SK-N-MC (cell line): ENCODE data around the gene BTG1.

Experiments
- DNase-seq: peaks from one replicate; pipeline ENCODE4 v3.0.0-alpha.2; 2011; ENCODE audit warnings: low read depth, low spot score
- H3K27ac ChIP-seq: fragments of 200-600 bp; sonication (generic); 2 replicates; pipeline ENCODE4 v1.5.1; 2016; ENCODE audit warnings: mixed run types
- H3K36me3 ChIP-seq: fragments of 200-600 bp; sonication (generic); 2 replicates; pipeline ENCODE4 v1.6.1; 2017; ENCODE audit warnings: antibody characterized with exemption, low read length, mixed read lengths; ENCODE audit not compliant: insufficient read depth
- H3K4me3 ChIP-seq: fragments of 200-600 bp; sonication (generic); 2 replicates; pipeline ENCODE4 v1.5.1; 2016
- H3K9ac ChIP-seq: fragments of 200-600 bp; sonication (generic); 2 replicates; pipeline ENCODE4 v1.8.0; 2017; ENCODE audit warnings: mixed run types, mixed read lengths; ENCODE audit not compliant: insufficient read length
- H3K9me3 ChIP-seq: fragments of 200-600 bp; sonication (generic); 2 replicates; pipeline ENCODE4 v1.6.1; 2017; ENCODE audit warnings: low read depth, mild to moderate bottlenecking, antibody characterized with exemption, low read length, moderate library complexity, mixed read lengths
- EZH2 ChIP-seq: fragments of 200-600 bp; sonication (generic); IDR thresholded peaks from one replicate; pipeline ENCODE4 v1.6.1; 2017; ENCODE audit warnings: antibody characterized with exemption
- FOXP2 ChIP-seq: optimal IDR thresholded peaks from 2 replicates; pipeline ENCODE3; 2011; ENCODE audit warnings: mild to moderate bottlenecking, moderate library complexity; ENCODE audit not compliant: insufficient read depth; ENCODE audit errors: extremely low read length, control extremely low read depth
- POLR2AphosphoS5 ChIP-seq: IDR thresholded peaks from 2 replicates; pipeline ENCODE4 v1.6.1; 2012; ENCODE audit warnings: mild to moderate bottlenecking, low read depth, low read length, borderline replicate concordance

Gene BTG1

DNA sequence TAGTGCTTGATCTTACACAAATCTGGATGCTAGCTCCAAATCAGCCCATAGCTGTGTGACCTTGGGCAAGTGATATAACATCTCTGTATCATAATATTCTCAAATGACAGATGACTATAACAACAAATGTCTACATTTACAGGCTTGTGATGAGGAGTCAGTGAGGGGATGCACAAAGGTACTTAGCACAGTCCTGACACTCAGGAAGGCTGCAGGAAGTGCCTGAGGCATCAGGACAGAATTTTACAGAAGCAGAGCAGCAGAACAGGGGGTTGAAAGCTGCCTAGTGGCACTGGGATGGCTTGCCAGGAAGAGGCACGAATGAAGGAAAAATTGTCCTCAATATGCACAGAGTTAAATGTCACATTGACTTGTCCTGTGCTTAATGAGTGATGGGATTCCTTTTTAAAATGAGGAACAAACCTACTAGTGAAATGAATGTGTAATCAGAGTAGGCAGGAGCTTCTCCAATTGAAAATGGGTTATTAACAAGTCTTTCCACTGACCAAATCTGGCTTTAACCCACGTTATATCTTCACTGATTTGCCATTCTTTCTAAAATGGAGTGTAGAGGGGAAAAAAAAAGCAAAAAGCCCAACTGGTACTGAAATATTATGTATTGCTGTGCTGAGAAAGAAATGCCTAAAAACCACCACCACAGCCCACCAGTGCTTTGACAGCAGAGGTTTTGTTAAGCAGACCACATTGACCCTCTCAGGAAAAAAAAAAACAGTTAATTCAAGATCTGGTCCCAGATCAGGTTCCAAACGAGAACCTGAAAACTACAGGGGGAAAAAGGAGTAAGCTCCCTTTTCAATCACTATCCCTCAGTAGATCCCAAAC lies 11.6 kb downstream of the BTG1 start:
- H3K9me3 ChIP-seq, result no peaks in the 10 kb centered on the region
- peak overlapping the region; percentile 15 for H3K4me3 ChIP-seq
- DNase-seq, result no peak
- peak overlapping the region; percentile 11 for H3K9ac ChIP-seq
- peak overlapping the region; percentile 66 for H3K27ac ChIP-seq
- TF ChIP-seq FOXP2 (no peak), EZH2 (no peak), POLR2AphosphoS5 (no peak)
- no peaks in the 10 kb centered on the region for H3K36me3 ChIP-seq

DNA sequence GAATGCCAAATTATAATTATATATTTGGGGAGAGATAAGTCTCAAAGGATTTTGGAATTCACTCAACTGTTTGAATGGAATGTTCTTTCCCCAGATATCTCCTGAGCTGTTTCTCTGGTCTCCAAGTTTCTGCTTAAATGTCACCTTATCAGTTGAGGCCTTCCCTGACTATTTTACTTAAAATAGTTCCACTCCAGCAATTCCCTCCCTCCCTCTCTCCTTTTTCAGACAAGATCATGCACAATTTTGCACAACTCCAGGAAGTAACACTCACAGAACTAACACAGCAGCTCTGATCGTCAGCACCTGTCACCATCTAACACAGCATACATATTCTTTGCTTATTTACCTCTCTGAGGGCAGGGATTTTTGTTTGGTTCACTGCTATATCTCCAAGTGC lies 12.5 kb downstream of the BTG1 start:
- Histone ChIP-seq H3K27ac (no peak overlapping the region), H3K4me3 (no peak overlapping the region), H3K9ac (no peak overlapping the region), H3K9me3 (no peaks in the 10 kb centered on the region), H3K36me3 (no peaks in the 10 kb centered on the region)
- no peak for TF ChIP-seq EZH2
- TF ChIP-seq POLR2AphosphoS5, result no peak
- TF ChIP-seq FOXP2, result no peak
- no peak for DNase-seq

GRCh38 chr12:92132288-92132687 lies 13.4 kb downstream of the BTG1 start:
- no peaks in the 10 kb centered on the region for H3K36me3 ChIP-seq
- TF ChIP-seq FOXP2, result no peak
- TF ChIP-seq POLR2AphosphoS5, result no peak
- no peak for TF ChIP-seq EZH2
- no peak overlapping the region for H3K4me3 ChIP-seq
- DNase-seq, result no peak
- no peaks in the 10 kb centered on the region for H3K9me3 ChIP-seq
- no peak overlapping the region for H3K9ac ChIP-seq
- no peak overlapping the region for H3K27ac ChIP-seq

DNA sequence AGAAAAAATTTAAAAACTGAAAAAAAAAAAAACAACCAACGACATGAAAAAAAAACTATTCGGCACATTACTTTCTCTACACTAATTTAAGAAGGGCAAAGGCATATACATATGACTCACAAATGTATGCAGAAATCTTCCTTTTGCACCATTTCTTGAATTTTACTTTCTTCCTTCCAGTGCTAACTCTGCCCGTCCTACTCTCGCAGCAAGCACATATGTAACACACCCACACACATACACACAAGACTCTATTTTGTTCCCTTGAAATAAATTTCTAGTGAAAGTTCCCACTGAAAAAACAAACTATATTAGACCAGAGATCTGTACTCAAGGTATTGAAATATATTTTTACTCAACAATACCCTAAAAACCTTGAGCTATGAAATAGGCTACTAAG lies 14.6 kb downstream of the BTG1 start:
- no peak overlapping the region for H3K27ac ChIP-seq
- H3K36me3 ChIP-seq, result no peaks in the 10 kb centered on the region
- no peak overlapping the region for H3K9ac ChIP-seq
- no peak overlapping the region for H3K4me3 ChIP-seq
- no peak for DNase-seq
- no peak for TF ChIP-seq FOXP2
- TF ChIP-seq POLR2AphosphoS5, result no peak
- no peak for TF ChIP-seq EZH2
- no peaks in the 10 kb centered on the region for H3K9me3 ChIP-seq

- Histone ChIP-seq H3K4me3 (no peak overlapping the region), H3K9me3 (no peaks in the 10 kb centered on the region), H3K27ac (no peak overlapping the region), H3K36me3 (no peaks in the 10 kb centered on the region), H3K9ac (no peak overlapping the region)
- DNase-seq, result no peak
- TF ChIP-seq FOXP2 (no peak), POLR2AphosphoS5 (no peak), EZH2 (no peak)
Measured at GRCh38 chr12:92129609-92130008, 16.0 kb downstream of the BTG1 start.

DNA sequence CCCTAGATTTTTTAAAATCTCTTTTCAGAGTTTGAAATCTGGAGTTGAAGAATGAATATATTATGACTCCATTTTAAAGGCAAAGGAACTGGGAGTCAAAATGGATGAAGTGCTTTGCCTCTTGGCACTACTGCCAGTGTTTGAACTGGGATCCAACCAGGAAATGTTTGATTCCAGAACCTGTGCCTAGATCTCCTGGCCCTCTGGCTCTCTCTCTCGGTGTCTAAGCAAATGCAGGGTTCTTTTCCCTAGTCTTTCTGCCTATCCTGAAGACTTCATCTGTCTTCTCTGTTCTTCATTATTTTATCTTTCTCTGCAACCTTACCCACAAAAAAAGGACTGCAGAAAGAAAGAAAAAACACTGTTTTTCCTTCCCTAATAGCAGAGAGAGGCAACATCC lies 17.0 kb downstream of the BTG1 start:
- Histone ChIP-seq H3K9me3 (no peaks in the 10 kb centered on the region), H3K4me3 (no peak overlapping the region), H3K36me3 (no peaks in the 10 kb centered on the region), H3K27ac (no peak overlapping the region), H3K9ac (no peak overlapping the region)
- DNase-seq, result no peak
- TF ChIP-seq EZH2 (no peak), FOXP2 (no peak), POLR2AphosphoS5 (no peak)

- Histone ChIP-seq H3K9ac (no peak overlapping the region), H3K4me3 (no peak overlapping the region)
- no peak for DNase-seq
Measured at GRCh38 chr12:92124689-92125029, 21.0 kb downstream of the BTG1 start.

GRCh38 chr12:92123780-92124688 lies 21.6 kb downstream of the BTG1 start:
- DNase-seq, result no peak
- no peak for TF ChIP-seq FOXP2
- TF ChIP-seq EZH2, result no peak
- TF ChIP-seq POLR2AphosphoS5, result no peak
- Histone ChIP-seq H3K36me3 (no peaks in the 10 kb centered on the region), H3K9me3 (peaks cover 3% of the 10 kb centered on the region; the same call in 1 of the 2 replicates), H3K9ac (no peak overlapping the region), H3K27ac (no peak overlapping the region), H3K4me3 (no peak overlapping the region)

More at GRCh38 chr12:92124689-92125029, 21.0 kb downstream of the BTG1 start:
- no peak for TF ChIP-seq POLR2AphosphoS5
- TF ChIP-seq FOXP2, result no peak
- no peak for TF ChIP-seq EZH2
- H3K9me3 ChIP-seq, result no peaks in the 10 kb centered on the region
- H3K36me3 ChIP-seq, result no peaks in the 10 kb centered on the region
- H3K27ac ChIP-seq, result no peak overlapping the region
